Activated CD8-positive, alpha-beta memory T cell treated with anti-CD3 and anti-CD28 coated beads, Interleukin-2, amount 50 U/mL, for 48 hours (primary cell): Measurements from ENCODE around the gene CAMTA1.
A peak's percentile ranks its signal among the peaks of the same experiment; 100 is the strongest.

Experiments used
- DNase-seq: peaks from one replicate; pipeline ENCODE4 v3.0.0-alpha.2; 2020

Gene CAMTA1

GRCh38 chr1:6885426-6885825, 100.2 kb downstream of the CAMTA1 start:
- no peak for DNase-seq

- no peak for DNase-seq
These were observed 101.3 kb downstream of the CAMTA1 start for GRCh38 chr1:6886523-6886922.

GRCh38 chr1:6888268-6888667, 103.0 kb downstream of the CAMTA1 start:
- no peak for DNase-seq

- DNase-seq, result no peak
These were observed 103.6 kb downstream of the CAMTA1 start for GRCh38 chr1:6888870-6889269.

GRCh38 chr1:6889875-6890480, 104.7 kb downstream of the CAMTA1 start:
- no peak for DNase-seq

GRCh38 chr1:6890686-6891085, 105.4 kb downstream of the CAMTA1 start:
- DNase-seq, result no peak

- DNase-seq, result peak; percentile 68
These were observed 106.7 kb downstream of the CAMTA1 start for GRCh38 chr1:6891781-6892579.

- no peak for DNase-seq
These were observed 108.1 kb downstream of the CAMTA1 start for GRCh38 chr1:6893388-6893787.

- no peak for DNase-seq
These were observed 111.9 kb downstream of the CAMTA1 start for GRCh38 chr1:6897138-6897537.

GRCh38 chr1:6898974-6899539, 113.8 kb downstream of the CAMTA1 start:
- DNase-seq, result no peak

- no peak for DNase-seq
These were observed 114.4 kb downstream of the CAMTA1 start for GRCh38 chr1:6899621-6900020.

- DNase-seq, result no peak
These were observed 116.9 kb downstream of the CAMTA1 start for GRCh38 chr1:6902153-6902552.

- DNase-seq, result no peak
These were observed 119.4 kb downstream of the CAMTA1 start for GRCh38 chr1:6904476-6905170.

GRCh38 chr1:6905331-6905730, 120.1 kb downstream of the CAMTA1 start:
- DNase-seq, result no peak

- DNase-seq, result no peak
These were observed 120.5 kb downstream of the CAMTA1 start for GRCh38 chr1:6905790-6906189.

GRCh38 chr1:6906783-6907182, 121.5 kb downstream of the CAMTA1 start:
- no peak for DNase-seq

- no peak for DNase-seq
These were observed 121.9 kb downstream of the CAMTA1 start for GRCh38 chr1:6907201-6907600.

- DNase-seq, result no peak
These were observed 122.6 kb downstream of the CAMTA1 start for GRCh38 chr1:6907676-6908434.

- DNase-seq, result no peak
These were observed 124.1 kb downstream of the CAMTA1 start for GRCh38 chr1:6909401-6909800.

GRCh38 chr1:6909857-6910256, 124.6 kb downstream of the CAMTA1 start:
- no peak for DNase-seq

- DNase-seq, result no peak
These were observed 126.0 kb downstream of the CAMTA1 start for GRCh38 chr1:6911021-6911941.

- no peak for DNase-seq
These were observed 126.7 kb downstream of the CAMTA1 start for GRCh38 chr1:6911974-6912373.
